DMS153 treated with DMSO at 0.1 percent for 48 hours (cell line): ENCODE results near the gene SLC26A9.
A peak's percentile ranks its signal among the peaks of the same experiment; 100 is the strongest.

ENCODE experiments used
- DNase-seq: peaks from one replicate; lab custom pipeline; 2025; ENCODE audit not compliant: unreplicated experiment; lab: John Stamatoyannopoulos, UW

Gene SLC26A9

GRCh38 chr1:205949753-205950152 is 6.5 kb upstream of the SLC26A9 start:
- no peak for DNase-seq

- no peak for DNase-seq
Observed at GRCh38 chr1:205948886-205949285, 5.6 kb upstream of the SLC26A9 start.

GRCh38 chr1:205948039-205948438 is 4.8 kb upstream of the SLC26A9 start:
- no peak for DNase-seq

GRCh38 chr1:205947024-205947423 is 3.8 kb upstream of the SLC26A9 start:
- DNase-seq: no peak

GRCh38 chr1:205945069-205945468 is 1.8 kb upstream of the SLC26A9 start:
- DNase-seq: no peak

- no peak for DNase-seq
Observed at GRCh38 chr1:205944525-205944924, 1.3 kb upstream of the SLC26A9 start.

GRCh38 chr1:205942631-205943159 is 561 bp downstream of the SLC26A9 start:
- DNase-seq: no peak

GRCh38 chr1:205940710-205941109 is 2.5 kb downstream of the SLC26A9 start:
- DNase-seq: no peak

- DNase-seq: peak; percentile 99
Observed at GRCh38 chr1:205939690-205940330, 3.4 kb downstream of the SLC26A9 start.

GRCh38 chr1:205938682-205939081 is 4.6 kb downstream of the SLC26A9 start:
- DNase-seq: no peak

- DNase-seq: no peak
Observed at GRCh38 chr1:205936846-205937586, 6.2 kb downstream of the SLC26A9 start.

- DNase-seq: no peak
Observed at GRCh38 chr1:205936311-205936710, 6.9 kb downstream of the SLC26A9 start.

GRCh38 chr1:205935869-205936268 is 7.4 kb downstream of the SLC26A9 start:
- no peak for DNase-seq

- no peak for DNase-seq
Observed at GRCh38 chr1:205934788-205935187, 8.5 kb downstream of the SLC26A9 start.

- DNase-seq: no peak
Observed at GRCh38 chr1:205933671-205934618, 9.3 kb downstream of the SLC26A9 start.

GRCh38 chr1:205932776-205933175 is 10.5 kb downstream of the SLC26A9 start:
- DNase-seq: no peak

GRCh38 chr1:205930799-205931281 is 12.4 kb downstream of the SLC26A9 start:
- no peak for DNase-seq

- DNase-seq: no peak
Observed at GRCh38 chr1:205930195-205930577, 13.1 kb downstream of the SLC26A9 start.

- no peak for DNase-seq
Observed at GRCh38 chr1:205929496-205930194, 13.6 kb downstream of the SLC26A9 start.

- no peak for DNase-seq
Observed at GRCh38 chr1:205928317-205928716, 14.9 kb downstream of the SLC26A9 start.

- no peak for DNase-seq
Observed at GRCh38 chr1:205927676-205928075, 15.6 kb downstream of the SLC26A9 start.
